ENCODE measurements around the gene WIPF2.

WIPF2 gene

GRCh38 chr17:40331743-40332641, 112.9 kb downstream of the WIPF2 start:
- no peak for DNase-seq (ENCODE audit: low read depth)
- TF ChIP-seq CTCF (IDR thresholded peaks at IDR 0.05; ENCODE audit: control insufficient read depth, insufficient read depth, low read depth, low read length, missing control alignments) = no peak
- no peak overlapping the region for H3K4me3 ChIP-seq (ENCODE audit: control insufficient read depth, low read depth, low read length)
